DMS53 treated with DMSO at 0.1 percent for 48 hours (cell line): ENCODE results near the gene CYTH3.
"Not testable (repeated sequence)": the region's sequence is repeated elsewhere in the genome, so short reads cannot be mapped to it uniquely, and the experiment has no call there.

Experiments used
- DNase-seq: peaks from one replicate; lab custom pipeline; 2025; ENCODE audit not compliant: unreplicated experiment; lab: John Stamatoyannopoulos, UW

The CYTH3 gene

GRCh38 chr7:6200971-6201370 lies 71.5 kb downstream of the CYTH3 start:
- DNase-seq: no peak

GRCh38 chr7:6198689-6199595 lies 73.5 kb downstream of the CYTH3 start:
- no peak for DNase-seq

GRCh38 chr7:6197801-6198551 lies 74.4 kb downstream of the CYTH3 start:
- no peak for DNase-seq

DNA sequence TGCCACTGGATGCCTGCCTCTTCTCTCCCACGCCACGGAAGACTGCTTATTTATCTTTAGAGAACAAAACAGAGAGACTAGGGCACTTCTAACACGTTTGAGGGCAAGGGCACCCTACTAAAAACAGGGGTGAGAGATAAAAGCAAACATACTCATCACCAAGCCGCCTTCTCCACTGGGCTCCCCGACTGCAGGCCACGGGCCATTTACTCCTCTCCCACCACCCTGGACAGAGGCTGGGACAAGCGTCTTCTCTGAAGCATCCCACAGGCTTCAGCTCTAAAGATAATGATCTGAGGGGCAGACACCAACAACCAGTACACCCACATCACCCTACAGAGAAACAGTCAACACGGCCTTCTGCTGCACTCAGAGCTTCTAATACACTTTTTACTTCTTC lies 78.7 kb downstream of the CYTH3 start:
- DNase-seq: no peak

GRCh38 chr7:6190563-6190962 lies 81.9 kb downstream of the CYTH3 start:
- not testable (repeated sequence) for DNase-seq

DNA sequence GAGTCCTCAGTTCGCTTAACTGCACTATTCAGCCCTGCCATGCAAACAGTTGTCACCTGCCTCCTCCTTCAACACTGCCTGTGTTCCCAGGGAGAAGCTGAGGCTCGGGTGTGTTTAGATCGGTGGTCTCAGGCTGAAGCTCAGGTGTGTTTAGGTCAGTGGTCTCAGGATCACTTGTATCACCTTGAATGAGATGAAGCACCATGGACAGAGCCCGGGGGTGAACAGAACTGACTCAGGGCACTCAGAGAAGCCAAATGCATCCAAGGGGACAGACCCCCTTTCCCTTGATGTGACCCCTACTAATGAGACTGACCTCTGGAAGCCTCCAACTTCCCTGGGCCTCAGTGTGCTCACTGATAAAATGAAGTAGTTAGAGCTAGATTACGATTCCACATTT lies 84.0 kb downstream of the CYTH3 start:
- no peak for DNase-seq

- no peak for DNase-seq
These were observed 85.8 kb downstream of the CYTH3 start for GRCh38 chr7:6186577-6186976.

GRCh38 chr7:6182993-6183392 lies 89.4 kb downstream of the CYTH3 start:
- DNase-seq: no peak

DNA sequence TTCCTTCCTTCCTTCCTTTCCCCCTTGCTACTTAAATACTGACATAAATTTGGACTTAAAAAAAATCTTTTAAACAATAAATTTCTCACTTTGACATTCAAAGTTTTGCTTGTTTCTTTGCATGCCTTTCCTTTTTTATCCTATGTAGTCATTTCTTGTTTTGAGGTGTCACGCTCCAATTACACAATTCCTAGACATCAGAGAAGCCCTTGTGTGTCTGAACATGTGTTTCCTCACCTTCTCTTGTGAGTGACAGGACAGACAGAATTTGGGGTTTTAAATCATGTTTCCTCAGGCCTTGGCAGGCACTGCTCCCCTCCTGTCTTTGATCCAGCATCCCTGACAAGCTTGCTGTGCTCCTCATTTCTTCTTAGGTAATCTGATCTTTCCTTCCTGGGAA lies 91.3 kb downstream of the CYTH3 start:
- DNase-seq: no peak

DNA sequence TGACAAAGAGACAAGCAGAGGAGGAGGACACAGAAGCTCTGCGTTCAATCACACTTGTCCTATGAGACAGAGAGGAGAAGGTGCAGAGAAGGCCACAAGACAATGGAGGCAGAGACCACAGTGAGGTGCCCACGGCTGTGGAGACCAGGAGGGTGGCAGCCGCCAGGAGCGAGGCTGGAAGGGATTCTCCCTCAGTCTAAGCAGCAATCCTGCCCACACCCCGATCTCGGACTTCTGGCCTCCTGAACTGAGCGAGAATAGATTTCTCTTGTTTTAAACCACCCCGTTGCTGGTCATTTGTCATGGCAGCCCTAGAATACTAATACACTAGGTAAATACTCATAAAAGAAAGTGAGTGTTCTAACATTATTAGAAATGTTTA lies 92.1 kb downstream of the CYTH3 start:
- no peak for DNase-seq

DNA sequence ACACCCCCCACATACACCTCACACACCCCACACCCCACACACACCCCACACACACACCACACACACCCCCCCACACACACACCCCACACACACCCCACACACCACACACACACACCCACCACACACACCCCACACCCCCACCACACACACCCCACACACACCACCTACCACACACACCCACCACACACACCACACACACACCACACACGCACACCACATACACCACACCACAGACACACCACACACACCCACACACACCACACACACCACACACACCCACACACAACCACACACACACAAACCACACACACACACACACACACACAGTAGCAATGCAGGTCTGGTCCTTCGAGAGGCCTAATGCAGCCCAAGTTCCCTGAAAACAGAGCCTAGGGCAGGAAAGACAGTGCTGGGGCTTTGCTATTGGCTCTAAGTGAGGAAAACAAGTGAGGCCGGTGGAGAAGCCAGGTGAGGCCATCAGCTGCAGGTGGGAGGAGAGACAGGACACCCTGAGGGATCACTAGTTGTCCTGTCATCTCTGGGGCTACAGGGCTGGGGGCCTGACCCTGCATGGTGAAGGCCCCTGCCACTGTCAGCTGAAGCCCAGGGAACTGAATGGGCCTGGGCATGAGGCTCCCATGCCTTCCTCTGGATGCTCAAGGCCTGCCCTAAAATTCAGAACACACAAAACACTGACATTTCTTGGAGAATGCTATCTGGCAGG lies 92.6 kb downstream of the CYTH3 start:
- DNase-seq: no peak

- DNase-seq: no peak
These were observed 94.0 kb downstream of the CYTH3 start for GRCh38 chr7:6178298-6179029.

- no peak for DNase-seq
These were observed 96.8 kb downstream of the CYTH3 start for GRCh38 chr7:6175645-6176044.

- DNase-seq: no peak
These were observed 99.5 kb downstream of the CYTH3 start for GRCh38 chr7:6172910-6173295.

DNA sequence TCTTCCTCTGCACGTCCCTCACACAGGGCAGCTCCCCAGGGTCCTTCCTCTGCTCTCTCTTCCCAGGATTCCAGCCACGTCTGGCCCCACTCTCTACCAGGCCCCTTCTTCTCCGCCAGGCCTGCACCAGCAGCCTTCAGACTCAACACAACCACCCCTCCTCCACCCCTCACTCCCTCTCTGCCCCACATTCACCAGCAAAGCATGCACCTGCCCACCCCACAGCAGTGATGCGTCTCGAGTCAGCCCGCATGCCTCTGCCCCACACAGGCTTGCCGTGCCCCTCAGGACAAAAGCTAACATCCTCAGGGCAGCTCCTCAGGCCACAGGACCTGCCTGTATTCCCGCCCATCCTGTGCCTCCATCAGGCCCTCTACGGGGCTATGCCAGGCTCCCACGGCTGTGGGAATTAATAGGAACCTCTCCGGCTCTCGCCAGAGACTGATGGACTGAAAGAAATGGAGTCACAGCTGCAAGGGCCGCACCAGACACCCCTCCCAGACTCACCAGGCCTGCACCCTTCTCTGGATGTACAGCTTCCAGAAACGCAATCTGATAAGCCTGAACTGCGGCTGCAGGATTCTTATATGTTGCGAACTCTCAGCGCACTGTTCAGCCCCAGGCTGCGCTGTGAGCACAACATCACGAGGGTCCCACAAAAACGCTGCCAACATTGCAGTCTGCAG lies 100.1 kb downstream of the CYTH3 start:
- DNase-seq: no peak

- DNase-seq: no peak
These were observed 100.7 kb downstream of the CYTH3 start for GRCh38 chr7:6171532-6172223.

- DNase-seq: no peak
These were observed 101.6 kb downstream of the CYTH3 start for GRCh38 chr7:6170571-6171531.

- DNase-seq: no peak
These were observed 102.5 kb downstream of the CYTH3 start for GRCh38 chr7:6169805-6170520.
